ENCODE measurements around the gene UBE2S. TPM values are rescaled to one million over a fixed set of nuclear protein-coding genes. Genes with fewer than 3 reads are reported as not detected.
A peak's percentile ranks its signal among the peaks of the same experiment; 100 is the strongest.

The UBE2S gene
- total RNA-seq, 1 donor from 2014 or later = 11.0 TPM

DNA sequence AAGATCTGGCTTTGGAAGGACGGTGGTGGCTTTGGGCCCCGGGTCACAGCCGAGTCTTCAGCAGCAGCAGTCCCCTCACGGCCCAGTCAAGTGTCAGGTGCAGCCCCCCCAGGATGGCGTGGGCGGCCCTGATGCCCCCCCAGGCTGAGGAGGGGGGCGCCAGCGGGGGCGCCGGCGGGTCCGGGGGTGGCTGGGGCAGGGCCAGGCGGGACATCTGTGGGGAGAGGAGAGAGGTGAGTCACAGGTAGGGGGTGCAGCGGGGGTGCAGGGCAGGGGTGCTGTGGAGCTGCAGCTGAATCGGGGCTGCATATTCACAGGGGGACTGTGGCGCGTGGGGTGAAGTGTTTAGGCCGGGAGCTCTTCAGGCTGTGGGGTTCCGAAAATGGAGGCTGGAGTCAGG, 41.6 kb downstream of the UBE2S start:
- Histone ChIP-seq H3K4me1 (ENCODE audit: control insufficient read depth in 3 of 3, insufficient read depth in 3 of 3, low read length in 3 of 3) (peaks cover 0 to 3% (median 0%) of the 10 kb centered on the region in 3 donors), H3K9ac (ENCODE audit: low read depth in 1 of 3, low read length in 3 of 3) (no peak overlapping the region), H3K9me3 (ENCODE audit: control insufficient read depth in 3 of 3, low read length in 3 of 3) (no peaks in the 10 kb centered on the region), H3K27me3 (ENCODE audit: control insufficient read depth in 3 of 3, insufficient read depth in 3 of 3, low read length in 3 of 3) (peaks cover 25 to 33% (median 29%) of the 10 kb centered on the region in 3 donors), H3K27ac (ENCODE audit: low read depth, low read length) (no peak overlapping the region), H3K36me3 (ENCODE audit: control insufficient read depth in 3 of 3, insufficient read depth in 3 of 3, low read length in 3 of 3) (no peaks in the 10 kb centered on the region), H3K4me3 (ENCODE audit: low read length in 3 of 3) (no peak overlapping the region)

DNA sequence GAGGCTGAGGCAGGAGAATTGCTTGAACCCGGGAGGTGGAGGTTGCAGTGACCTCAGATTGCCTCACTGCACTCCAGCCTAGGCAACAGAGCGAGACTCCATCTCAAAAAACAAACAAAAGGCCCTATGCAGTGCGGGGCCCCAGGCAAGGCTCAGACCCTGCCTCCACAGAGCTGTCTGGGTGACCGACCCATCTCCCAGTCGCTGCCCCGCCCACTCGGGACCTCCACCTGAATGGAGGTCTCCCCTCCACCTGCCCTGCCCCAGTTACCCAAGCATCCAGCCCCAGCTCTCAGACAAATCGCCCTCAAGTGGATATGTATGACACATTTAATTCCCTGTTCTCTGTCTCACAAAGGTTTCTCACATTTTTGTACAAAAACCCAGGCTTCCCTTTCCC, 42.3 kb downstream of the UBE2S start:
- peaks cover 20 to 29% (median 24%) of the 10 kb centered on the region in 3 donors for H3K27me3 ChIP-seq (ENCODE audit: control insufficient read depth in 3 of 3, insufficient read depth in 3 of 3, low read length in 3 of 3)

GRCh38 chr19:55362990-55363716, 44.4 kb downstream of the UBE2S start, which contains the start of gene GARIN5B:
Gene GARIN5B (minus strand): TSS chr19:55363260. CDS start chr19:55363066, 194 bp downstream.
- Histone ChIP-seq H3K4me3 (ENCODE audit: low read length in 3 of 3) (no peak within 1 kb of the TSS), H3K36me3 (ENCODE audit: control insufficient read depth in 3 of 3, insufficient read depth in 3 of 3, low read length in 3 of 3) (no peaks in the 10 kb centered on the region), H3K27ac (ENCODE audit: low read depth, low read length) (no peak within 1 kb of the TSS), H3K27me3 (ENCODE audit: control insufficient read depth in 3 of 3, insufficient read depth in 3 of 3, low read length in 3 of 3) (peaks cover 4 to 12% (median 9%) of the 10 kb centered on the region in 3 donors), H3K9ac (ENCODE audit: low read depth in 1 of 3, low read length in 3 of 3) (no peak within 1 kb of the TSS), H3K4me1 (ENCODE audit: control insufficient read depth in 3 of 3, insufficient read depth in 3 of 3, low read length in 3 of 3) (no peaks in the 10 kb centered on the region), H3K9me3 (ENCODE audit: control insufficient read depth in 3 of 3, low read length in 3 of 3) (no peaks in the 10 kb centered on the region)

More for the DNA sequence above, 42.3 kb downstream of the UBE2S start:
- Histone ChIP-seq H3K27ac (ENCODE audit: low read depth, low read length) (no peak overlapping the region), H3K4me3 (ENCODE audit: low read length in 3 of 3) (no peak overlapping the region), H3K36me3 (ENCODE audit: control insufficient read depth in 3 of 3, insufficient read depth in 3 of 3, low read length in 3 of 3) (no peaks in the 10 kb centered on the region), H3K4me1 (ENCODE audit: control insufficient read depth in 3 of 3, insufficient read depth in 3 of 3, low read length in 3 of 3) (peaks cover 0 to 3% (median 0%) of the 10 kb centered on the region in 3 donors), H3K9me3 (ENCODE audit: control insufficient read depth in 3 of 3, low read length in 3 of 3) (no peaks in the 10 kb centered on the region), H3K9ac (ENCODE audit: low read depth in 1 of 3, low read length in 3 of 3) (no peak overlapping the region)

GRCh38 chr19:55362174-55362989, 45.2 kb downstream of the UBE2S start:
- H3K27ac ChIP-seq (ENCODE audit: low read depth, low read length) = no peak overlapping the region
- H3K9ac ChIP-seq (ENCODE audit: low read depth in 1 of 3, low read length in 3 of 3) = no peak overlapping the region
- H3K9me3 ChIP-seq (ENCODE audit: control insufficient read depth in 3 of 3, low read length in 3 of 3) = no peaks in the 10 kb centered on the region
- no peaks in the 10 kb centered on the region for H3K36me3 ChIP-seq (ENCODE audit: control insufficient read depth in 3 of 3, insufficient read depth in 3 of 3, low read length in 3 of 3)
- H3K27me3 ChIP-seq (ENCODE audit: control insufficient read depth in 3 of 3, insufficient read depth in 3 of 3, low read length in 3 of 3) = peaks cover 5 to 11% (median 7%) of the 10 kb centered on the region in 3 donors
- no peak overlapping the region for H3K4me3 ChIP-seq (ENCODE audit: low read length in 3 of 3)
- no peaks in the 10 kb centered on the region for H3K4me1 ChIP-seq (ENCODE audit: control insufficient read depth in 3 of 3, insufficient read depth in 3 of 3, low read length in 3 of 3)

- H3K36me3 ChIP-seq (ENCODE audit: control insufficient read depth in 3 of 3, insufficient read depth in 3 of 3, low read length in 3 of 3) = no peaks in the 10 kb centered on the region
- no peaks in the 10 kb centered on the region for H3K9me3 ChIP-seq (ENCODE audit: control insufficient read depth in 3 of 3, low read length in 3 of 3)
- H3K27ac ChIP-seq (ENCODE audit: low read depth, low read length) = no peak overlapping the region
- no peak overlapping the region for H3K4me3 ChIP-seq (ENCODE audit: low read length in 3 of 3)
- H3K4me1 ChIP-seq (ENCODE audit: control insufficient read depth in 3 of 3, insufficient read depth in 3 of 3, low read length in 3 of 3) = no peaks in the 10 kb centered on the region
- H3K9ac ChIP-seq (ENCODE audit: low read depth in 1 of 3, low read length in 3 of 3) = no peak overlapping the region
- peaks cover 11 to 12% (median 12%) of the 10 kb centered on the region in 3 donors for H3K27me3 ChIP-seq (ENCODE audit: control insufficient read depth in 3 of 3, insufficient read depth in 3 of 3, low read length in 3 of 3)
These were observed 46.7 kb downstream of the UBE2S start for GRCh38 chr19:55360902-55361301.

- Histone ChIP-seq H3K4me1 (ENCODE audit: control insufficient read depth in 3 of 3, insufficient read depth in 3 of 3, low read length in 3 of 3) (no peaks in the 10 kb centered on the region), H3K36me3 (ENCODE audit: control insufficient read depth in 3 of 3, insufficient read depth in 3 of 3, low read length in 3 of 3) (no peaks in the 10 kb centered on the region), H3K27ac (ENCODE audit: low read depth, low read length) (no peak overlapping the region), H3K9ac (ENCODE audit: low read depth in 1 of 3, low read length in 3 of 3) (no peak overlapping the region), H3K4me3 (ENCODE audit: low read length in 3 of 3) (no peak overlapping the region), H3K9me3 (ENCODE audit: control insufficient read depth in 3 of 3, low read length in 3 of 3) (no peaks in the 10 kb centered on the region), H3K27me3 (ENCODE audit: control insufficient read depth in 3 of 3, insufficient read depth in 3 of 3, low read length in 3 of 3) (peaks cover 17 to 21% (median 18%) of the 10 kb centered on the region in 3 donors)
These were observed 48.4 kb downstream of the UBE2S start for GRCh38 chr19:55358943-55359908.

DNA sequence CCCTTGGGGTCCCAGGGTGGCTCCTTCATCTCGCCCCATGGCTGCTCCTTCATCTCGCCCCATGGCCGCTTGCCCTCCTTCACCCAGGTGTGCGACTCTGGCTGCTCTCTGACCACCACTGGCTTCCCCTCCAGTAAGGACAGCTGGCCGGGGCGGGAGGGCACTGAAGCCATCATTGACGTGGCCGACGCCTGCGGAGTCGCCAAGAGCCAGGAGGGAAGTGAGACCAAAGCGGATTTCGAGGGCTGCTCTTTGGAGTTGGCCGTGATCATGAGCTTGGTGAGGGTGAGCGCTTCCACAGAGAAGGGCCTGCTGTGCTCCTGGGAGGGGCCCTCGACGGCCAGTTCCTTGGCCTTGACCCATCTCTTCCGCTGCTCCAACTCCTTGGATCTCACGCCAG, 49.1 kb downstream of the UBE2S start:
- Histone ChIP-seq H3K27ac (ENCODE audit: low read depth, low read length) (no peak overlapping the region), H3K4me1 (ENCODE audit: control insufficient read depth in 3 of 3, insufficient read depth in 3 of 3, low read length in 3 of 3) (peaks cover 3 to 5% (median 4%) of the 10 kb centered on the region in 3 donors), H3K9me3 (ENCODE audit: control insufficient read depth in 3 of 3, low read length in 3 of 3) (no peaks in the 10 kb centered on the region), H3K36me3 (ENCODE audit: control insufficient read depth in 3 of 3, insufficient read depth in 3 of 3, low read length in 3 of 3) (no peaks in the 10 kb centered on the region), H3K27me3 (ENCODE audit: control insufficient read depth in 3 of 3, insufficient read depth in 3 of 3, low read length in 3 of 3) (peaks cover 22 to 24% (median 24%) of the 10 kb centered on the region in 3 donors), H3K4me3 (ENCODE audit: low read length in 3 of 3) (no peak overlapping the region), H3K9ac (ENCODE audit: low read depth in 1 of 3, low read length in 3 of 3) (no peak overlapping the region)

- H3K27ac ChIP-seq (ENCODE audit: low read depth, low read length) = no peak overlapping the region
- no peak overlapping the region for H3K9ac ChIP-seq (ENCODE audit: low read depth in 1 of 3, low read length in 3 of 3)
- H3K4me3 ChIP-seq (ENCODE audit: low read length in 3 of 3) = no peak overlapping the region
- peaks cover 52 to 54% (median 53%) of the 10 kb centered on the region in 3 donors for H3K27me3 ChIP-seq (ENCODE audit: control insufficient read depth in 3 of 3, insufficient read depth in 3 of 3, low read length in 3 of 3)
- peaks cover 8 to 10% (median 10%) of the 10 kb centered on the region in 3 donors for H3K4me1 ChIP-seq (ENCODE audit: control insufficient read depth in 3 of 3, insufficient read depth in 3 of 3, low read length in 3 of 3)
- no peaks in the 10 kb centered on the region for H3K36me3 ChIP-seq (ENCODE audit: control insufficient read depth in 3 of 3, insufficient read depth in 3 of 3, low read length in 3 of 3)
- H3K9me3 ChIP-seq (ENCODE audit: control insufficient read depth in 3 of 3, low read length in 3 of 3) = no peaks in the 10 kb centered on the region
These were observed 52.3 kb downstream of the UBE2S start for GRCh38 chr19:55355213-55355821.

DNA sequence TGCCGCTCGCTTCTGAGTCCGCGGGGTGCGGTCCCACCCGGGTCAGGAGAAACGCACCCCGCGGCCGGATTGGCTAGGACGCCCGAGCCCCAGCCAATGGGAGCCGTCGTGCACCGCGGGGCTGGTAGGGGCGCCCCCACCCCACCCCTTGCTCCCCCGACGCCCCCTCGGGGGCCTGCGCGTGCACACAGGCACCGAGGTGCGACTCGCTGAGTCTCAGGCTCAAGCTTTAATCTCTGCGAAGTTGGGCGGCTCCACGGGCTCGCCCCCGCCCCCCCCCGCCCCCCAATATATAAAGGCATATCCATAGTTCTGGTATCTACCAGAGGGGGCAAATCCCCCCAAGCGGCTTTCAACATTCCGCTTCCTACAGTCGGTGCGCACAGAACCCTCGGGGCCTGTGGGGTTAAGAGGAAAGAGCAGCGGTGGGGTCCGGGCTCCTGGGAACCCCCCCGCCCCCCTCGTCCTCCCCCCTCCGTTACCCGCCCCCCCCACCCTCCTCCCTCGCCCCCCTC, 52.8 kb downstream of the UBE2S start, which contains the start of gene COX6B2:
Gene COX6B2, minus strand, starts transcription at position 22 of the 515 bp plus-strand sequence. CDS start 198 bp downstream, outside the sequence.
- Histone ChIP-seq H3K27me3 (ENCODE audit: control insufficient read depth in 3 of 3, insufficient read depth in 3 of 3, low read length in 3 of 3) (peaks cover 52 to 56% (median 55%) of the 10 kb centered on the region in 3 donors), H3K27ac (ENCODE audit: low read depth, low read length) (no peak within 1 kb of the TSS), H3K9me3 (ENCODE audit: control insufficient read depth in 3 of 3, low read length in 3 of 3) (no peaks in the 10 kb centered on the region), H3K36me3 (ENCODE audit: control insufficient read depth in 3 of 3, insufficient read depth in 3 of 3, low read length in 3 of 3) (no peaks in the 10 kb centered on the region), H3K4me3 (ENCODE audit: low read length in 3 of 3) (peak within 1 kb of the TSS; percentile 30 to 60 (median 45)), H3K9ac (ENCODE audit: low read depth in 1 of 3, low read length in 3 of 3) (no peak within 1 kb of the TSS), H3K4me1 (ENCODE audit: control insufficient read depth in 3 of 3, insufficient read depth in 3 of 3, low read length in 3 of 3) (peaks cover 8 to 10% (median 10%) of the 10 kb centered on the region in 3 donors)

All from skeletal muscle tissue (tissue), 4 donors.